IMR-90 (cell line): Measurements from ENCODE around the gene MAU2.

Experiments used
- CEBPB ChIP-seq: IDR thresholded peaks from 2 replicates; pipeline ENCODE4 v1.6.1; 2012; ENCODE audit warnings: low read depth, low read length, improper control_type of control experiment
- MAZ ChIP-seq: IDR thresholded peaks from 2 replicates; pipeline ENCODE4 v1.6.1; 2012; ENCODE audit warnings: low read depth, mild to moderate bottlenecking, low read length, improper control_type of control experiment, moderate library complexity, borderline replicate concordance
- MXI1 ChIP-seq: IDR thresholded peaks from 2 replicates; pipeline ENCODE4 v1.6.1; 2012; ENCODE audit warnings: low read depth, mild to moderate bottlenecking, low read length, moderate library complexity, borderline replicate concordance
- POLR2A ChIP-seq: IDR thresholded peaks from 2 replicates; pipeline ENCODE4 v1.6.1; 2012; ENCODE audit warnings: mild to moderate bottlenecking, low read depth, low read length
- RAD21 ChIP-seq: IDR thresholded peaks from 2 replicates; pipeline ENCODE4 v1.6.1; 2012; ENCODE audit warnings: low read length, improper control_type of control experiment
- RCOR1 ChIP-seq: IDR thresholded peaks from 2 replicates; pipeline ENCODE4 v1.6.1; 2012; ENCODE audit warnings: mild to moderate bottlenecking, low read length, improper control_type of control experiment; ENCODE audit not compliant: insufficient replicate concordance
- TF ChIP-seq, protein P1 (sequence below): conservative IDR thresholded peaks from 2 replicates; pipeline ENCODE4 v1.5.1; 2012; ENCODE audit warnings: mild to moderate bottlenecking, low read depth, low read length, improper control_type of control experiment
- TF ChIP-seq, protein P2 (sequence below): fragments of 150-350 bp; IDR thresholded peaks from 2 replicates; pipeline ENCODE4 v1.6.1; 2017; ENCODE audit warnings: mild to moderate bottlenecking, antibody characterized with exemption, low read length, low read depth

- TF ChIP-seq, protein P1, sequence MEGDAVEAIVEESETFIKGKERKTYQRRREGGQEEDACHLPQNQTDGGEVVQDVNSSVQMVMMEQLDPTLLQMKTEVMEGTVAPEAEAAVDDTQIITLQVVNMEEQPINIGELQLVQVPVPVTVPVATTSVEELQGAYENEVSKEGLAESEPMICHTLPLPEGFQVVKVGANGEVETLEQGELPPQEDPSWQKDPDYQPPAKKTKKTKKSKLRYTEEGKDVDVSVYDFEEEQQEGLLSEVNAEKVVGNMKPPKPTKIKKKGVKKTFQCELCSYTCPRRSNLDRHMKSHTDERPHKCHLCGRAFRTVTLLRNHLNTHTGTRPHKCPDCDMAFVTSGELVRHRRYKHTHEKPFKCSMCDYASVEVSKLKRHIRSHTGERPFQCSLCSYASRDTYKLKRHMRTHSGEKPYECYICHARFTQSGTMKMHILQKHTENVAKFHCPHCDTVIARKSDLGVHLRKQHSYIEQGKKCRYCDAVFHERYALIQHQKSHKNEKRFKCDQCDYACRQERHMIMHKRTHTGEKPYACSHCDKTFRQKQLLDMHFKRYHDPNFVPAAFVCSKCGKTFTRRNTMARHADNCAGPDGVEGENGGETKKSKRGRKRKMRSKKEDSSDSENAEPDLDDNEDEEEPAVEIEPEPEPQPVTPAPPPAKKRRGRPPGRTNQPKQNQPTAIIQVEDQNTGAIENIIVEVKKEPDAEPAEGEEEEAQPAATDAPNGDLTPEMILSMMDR, result no peak
- TF ChIP-seq POLR2A, result no peak
- no peak for TF ChIP-seq RAD21
- TF ChIP-seq, protein P2, sequence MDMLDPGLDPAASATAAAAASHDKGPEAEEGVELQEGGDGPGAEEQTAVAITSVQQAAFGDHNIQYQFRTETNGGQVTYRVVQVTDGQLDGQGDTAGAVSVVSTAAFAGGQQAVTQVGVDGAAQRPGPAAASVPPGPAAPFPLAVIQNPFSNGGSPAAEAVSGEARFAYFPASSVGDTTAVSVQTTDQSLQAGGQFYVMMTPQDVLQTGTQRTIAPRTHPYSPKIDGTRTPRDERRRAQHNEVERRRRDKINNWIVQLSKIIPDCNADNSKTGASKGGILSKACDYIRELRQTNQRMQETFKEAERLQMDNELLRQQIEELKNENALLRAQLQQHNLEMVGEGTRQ, result no peak
- TF ChIP-seq RCOR1, result no peak
- no peak for TF ChIP-seq CEBPB
- no peak for TF ChIP-seq MXI1
- TF ChIP-seq MAZ, result no peak
Measured at GRCh38 chr19:19379527-19379926, 58.9 kb downstream of the MAU2 start.
